ENCODE results near the gene PINK1. TPM values are rescaled to one million over a fixed set of nuclear protein-coding genes. Genes with fewer than 3 reads are reported as not detected.
A peak's percentile ranks its signal among the peaks of the same experiment; 100 is the strongest.

The PINK1 gene
- total and polyA plus RNA-seq, 2 of the 13 experiments (the other 11 are each of a cell fraction or from before 2014, with no cell fraction given): 15.3 to 16.1 TPM

DNA sequence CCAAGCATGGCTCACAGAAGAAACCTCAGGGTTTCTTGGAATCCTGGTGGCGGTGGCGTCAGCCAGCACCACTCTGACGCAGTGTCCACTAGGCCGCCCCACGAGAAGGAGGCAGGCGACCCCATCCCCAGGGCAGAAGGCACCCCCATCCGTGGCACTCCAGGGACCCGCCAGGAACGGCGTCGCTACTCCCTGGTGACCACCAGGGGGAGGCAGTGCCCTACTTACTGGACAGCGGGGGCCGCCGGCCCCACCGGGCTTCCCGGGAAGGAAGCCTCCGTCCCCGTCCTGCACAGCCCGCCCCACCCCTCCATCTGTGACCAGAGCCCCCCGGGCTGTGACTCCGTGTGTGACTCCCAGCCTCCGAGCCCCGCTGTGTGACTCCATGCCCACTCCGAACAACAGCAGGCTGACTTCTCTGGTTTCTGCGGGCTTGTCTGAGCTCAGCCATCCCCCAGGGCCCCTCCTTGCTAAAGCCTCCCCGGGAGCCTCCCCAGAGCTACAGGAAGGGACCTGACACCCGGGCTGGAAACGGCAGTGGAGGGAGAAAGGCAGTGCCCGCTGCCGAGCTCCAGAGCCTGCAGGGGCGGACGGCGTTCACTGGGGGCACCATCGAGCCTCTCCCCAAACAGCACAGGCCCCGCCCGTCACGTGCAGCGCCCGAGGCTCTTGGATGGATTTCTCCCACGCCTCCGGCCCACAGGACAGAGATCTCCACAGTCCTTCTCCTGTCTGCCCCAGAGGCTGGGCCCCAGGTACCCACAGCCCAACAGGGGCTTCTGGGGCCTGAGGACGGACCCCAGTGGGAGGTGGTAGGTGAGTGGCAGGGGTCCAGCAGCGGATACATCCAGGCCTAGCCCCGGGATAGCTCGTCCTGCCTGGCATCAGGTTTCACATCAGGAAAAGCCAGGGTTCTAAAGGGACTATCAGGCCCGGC, 63.4 kb downstream of the PINK1 start (continued):
- TF ChIP-seq, protein P1, sequence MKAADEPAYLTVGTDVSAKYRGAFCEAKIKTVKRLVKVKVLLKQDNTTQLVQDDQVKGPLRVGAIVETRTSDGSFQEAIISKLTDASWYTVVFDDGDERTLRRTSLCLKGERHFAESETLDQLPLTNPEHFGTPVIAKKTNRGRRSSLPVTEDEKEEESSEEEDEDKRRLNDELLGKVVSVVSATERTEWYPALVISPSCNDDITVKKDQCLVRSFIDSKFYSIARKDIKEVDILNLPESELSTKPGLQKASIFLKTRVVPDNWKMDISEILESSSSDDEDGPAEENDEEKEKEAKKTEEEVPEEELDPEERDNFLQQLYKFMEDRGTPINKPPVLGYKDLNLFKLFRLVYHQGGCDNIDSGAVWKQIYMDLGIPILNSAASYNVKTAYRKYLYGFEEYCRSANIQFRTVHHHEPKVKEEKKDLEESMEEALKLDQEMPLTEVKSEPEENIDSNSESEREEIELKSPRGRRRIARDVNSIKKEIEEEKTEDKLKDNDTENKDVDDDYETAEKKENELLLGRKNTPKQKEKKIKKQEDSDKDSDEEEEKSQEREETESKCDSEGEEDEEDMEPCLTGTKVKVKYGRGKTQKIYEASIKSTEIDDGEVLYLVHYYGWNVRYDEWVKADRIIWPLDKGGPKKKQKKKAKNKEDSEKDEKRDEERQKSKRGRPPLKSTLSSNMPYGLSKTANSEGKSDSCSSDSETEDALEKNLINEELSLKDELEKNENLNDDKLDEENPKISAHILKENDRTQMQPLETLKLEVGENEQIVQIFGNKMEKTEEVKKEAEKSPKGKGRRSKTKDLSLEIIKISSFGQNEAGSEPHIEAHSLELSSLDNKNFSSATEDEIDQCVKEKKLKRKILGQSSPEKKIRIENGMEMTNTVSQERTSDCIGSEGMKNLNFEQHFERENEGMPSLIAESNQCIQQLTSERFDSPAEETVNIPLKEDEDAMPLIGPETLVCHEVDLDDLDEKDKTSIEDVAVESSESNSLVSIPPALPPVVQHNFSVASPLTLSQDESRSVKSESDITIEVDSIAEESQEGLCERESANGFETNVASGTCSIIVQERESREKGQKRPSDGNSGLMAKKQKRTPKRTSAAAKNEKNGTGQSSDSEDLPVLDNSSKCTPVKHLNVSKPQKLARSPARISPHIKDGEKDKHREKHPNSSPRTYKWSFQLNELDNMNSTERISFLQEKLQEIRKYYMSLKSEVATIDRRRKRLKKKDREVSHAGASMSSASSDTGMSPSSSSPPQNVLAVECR (CRISPR knock-in tag; IDR thresholded peaks at IDR 0.05; ENCODE audit: borderline replicate concordance): peak; percentile 20; the same call in 1 of the 2 replicates
- TF ChIP-seq PAF1 (CRISPR knock-in tag; IDR thresholded peaks at IDR 0.05) (no peak), RFXAP (CRISPR knock-in tag; IDR thresholded peaks at IDR 0.05; ENCODE audit: borderline replicate concordance) (0 out of 2 replicates have a peak, but pooled peaks have one; percentile 30)
- TF ChIP-seq, protein P2, sequence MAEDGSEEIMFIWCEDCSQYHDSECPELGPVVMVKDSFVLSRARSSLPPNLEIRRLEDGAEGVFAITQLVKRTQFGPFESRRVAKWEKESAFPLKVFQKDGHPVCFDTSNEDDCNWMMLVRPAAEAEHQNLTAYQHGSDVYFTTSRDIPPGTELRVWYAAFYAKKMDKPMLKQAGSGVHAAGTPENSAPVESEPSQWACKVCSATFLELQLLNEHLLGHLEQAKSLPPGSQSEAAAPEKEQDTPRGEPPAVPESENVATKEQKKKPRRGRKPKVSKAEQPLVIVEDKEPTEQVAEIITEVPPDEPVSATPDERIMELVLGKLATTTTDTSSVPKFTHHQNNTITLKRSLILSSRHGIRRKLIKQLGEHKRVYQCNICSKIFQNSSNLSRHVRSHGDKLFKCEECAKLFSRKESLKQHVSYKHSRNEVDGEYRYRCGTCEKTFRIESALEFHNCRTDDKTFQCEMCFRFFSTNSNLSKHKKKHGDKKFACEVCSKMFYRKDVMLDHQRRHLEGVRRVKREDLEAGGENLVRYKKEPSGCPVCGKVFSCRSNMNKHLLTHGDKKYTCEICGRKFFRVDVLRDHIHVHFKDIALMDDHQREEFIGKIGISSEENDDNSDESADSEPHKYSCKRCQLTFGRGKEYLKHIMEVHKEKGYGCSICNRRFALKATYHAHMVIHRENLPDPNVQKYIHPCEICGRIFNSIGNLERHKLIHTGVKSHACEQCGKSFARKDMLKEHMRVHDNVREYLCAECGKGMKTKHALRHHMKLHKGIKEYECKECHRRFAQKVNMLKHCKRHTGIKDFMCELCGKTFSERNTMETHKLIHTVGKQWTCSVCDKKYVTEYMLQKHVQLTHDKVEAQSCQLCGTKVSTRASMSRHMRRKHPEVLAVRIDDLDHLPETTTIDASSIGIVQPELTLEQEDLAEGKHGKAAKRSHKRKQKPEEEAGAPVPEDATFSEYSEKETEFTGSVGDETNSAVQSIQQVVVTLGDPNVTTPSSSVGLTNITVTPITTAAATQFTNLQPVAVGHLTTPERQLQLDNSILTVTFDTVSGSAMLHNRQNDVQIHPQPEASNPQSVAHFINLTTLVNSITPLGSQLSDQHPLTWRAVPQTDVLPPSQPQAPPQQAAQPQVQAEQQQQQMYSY (CRISPR knock-in tag; IDR thresholded peaks at IDR 0.05): no peak
- TF ChIP-seq, protein P3, sequence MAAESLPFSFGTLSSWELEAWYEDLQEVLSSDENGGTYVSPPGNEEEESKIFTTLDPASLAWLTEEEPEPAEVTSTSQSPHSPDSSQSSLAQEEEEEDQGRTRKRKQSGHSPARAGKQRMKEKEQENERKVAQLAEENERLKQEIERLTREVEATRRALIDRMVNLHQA (CRISPR knock-in tag; IDR thresholded peaks at IDR 0.05): no peak

All from HepG2 (cell line).